OCI-LY7 (cell line): Measurements from ENCODE around the gene PPID.

Experiments used
- CTCF ChIP-seq: fragments of 200-600 bp; sonication (generic); conservative IDR thresholded peaks from 2 replicates; pipeline ENCODE4 v1.5.1; 2014; ENCODE audit warnings: mild to moderate bottlenecking, antibody characterized with exemption, low read length, moderate library complexity, mixed read lengths
- EZH2phosphoT487 ChIP-seq: fragments of 200-600 bp; sonication (generic); IDR thresholded peaks from 2 replicates; pipeline ENCODE4 v1.6.1; 2018; ENCODE audit warnings: low read depth, borderline replicate concordance, mild to moderate bottlenecking, mixed run types, antibody characterized with exemption, low read length, moderate library complexity, mixed read lengths

- no peak for TF ChIP-seq CTCF
- no peak for TF ChIP-seq EZH2phosphoT487
These were observed 3.4 kb upstream of the PPID start for GRCh38 chr4:158726633-158727032.
